SK-MEL-5 (cell line): ENCODE measurements around the gene FGB. TPM values are rescaled to one million over a fixed set of nuclear protein-coding genes. Genes with fewer than 3 reads are reported as not detected.
A peak's percentile ranks its signal among the peaks of the same experiment; 100 is the strongest.
"Not testable (repeated sequence)": the region's sequence is repeated elsewhere in the genome, so short reads cannot be mapped to it uniquely, and the experiment has no call there.

ENCODE experiments used
- DNase-seq: peaks from one replicate; pipeline ENCODE4 v3.0.0-alpha.2; 2016; ENCODE audit warnings: low read depth, low spot score
- in situ Hi-C: cut with HindIII; loops from 2 replicates; pipeline ENCODE4 v1.10.0; 2016; ENCODE audit warnings: low sequenced_read_pairs, high pct_unique_total_duplicates, low pct_unique_long_range_greater_than_20kb
- total RNA-seq: library from RNA; depleted of rRNA; stranded (reverse); fragments of >200 nt; shearing (Covaris generic); gene quantifications from 2 replicates; pipeline ENCODE4 v1.2.3, GENCODE V29; 2014

FGB gene
- total RNA-seq, 1 experiment from 2014 or later: not detected

DNA sequence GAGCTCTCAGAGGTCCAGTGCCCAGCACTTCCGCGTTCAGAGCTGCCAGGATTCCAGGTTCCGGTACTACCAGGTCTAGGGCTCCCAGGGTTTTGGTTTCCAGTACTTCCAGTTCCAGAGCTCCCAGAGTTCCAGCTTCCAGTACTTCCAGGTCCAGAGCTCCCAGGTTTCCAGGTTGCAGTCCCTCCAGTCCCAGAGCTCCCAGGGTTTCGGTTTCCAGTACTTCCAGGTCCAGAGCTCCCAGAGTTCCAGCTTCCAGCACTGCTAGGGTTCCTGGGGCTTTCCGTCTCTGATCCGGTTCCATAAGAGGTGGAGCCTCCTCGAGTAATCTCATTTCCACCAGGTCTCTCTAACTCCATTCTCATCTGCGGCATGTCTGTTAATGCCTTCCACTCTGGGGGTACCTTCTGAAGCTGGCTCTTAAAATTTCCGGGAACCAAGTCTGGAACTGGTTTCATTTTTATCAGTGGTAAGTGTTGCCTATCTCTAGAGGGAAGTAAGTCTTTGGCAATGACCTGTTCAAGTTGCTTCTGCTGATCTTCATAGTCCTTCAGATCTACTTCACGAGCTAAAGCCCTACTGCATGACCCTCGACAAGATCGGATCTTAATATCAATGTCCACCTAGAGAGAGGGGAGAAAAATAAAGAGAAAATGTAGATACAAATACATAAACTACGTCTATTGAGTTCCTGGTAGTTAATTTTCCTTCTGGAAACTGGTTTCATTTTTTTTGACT lies 23.7 kb downstream of the FGB start:
- in situ Hi-C loops: no loop called here
- DNase-seq: no peak

- DNase-seq: no peak
- in situ Hi-C loops: no loop called here
Observed at GRCh38 chr4:154588198-154588597, 25.4 kb downstream of the FGB start.

GRCh38 chr4:154589296-154590197 lies 26.7 kb downstream of the FGB start:
- in situ Hi-C loops: no loop called here
- no peak for DNase-seq

- in situ Hi-C loops: no loop called here
- DNase-seq: no peak
Observed at GRCh38 chr4:154590329-154591006, 27.7 kb downstream of the FGB start, which contains the start of gene FGA. TSS of gene FGA (minus strand) at chr4:154590742. CDS start at chr4:154590687, 55 bp downstream.

DNA sequence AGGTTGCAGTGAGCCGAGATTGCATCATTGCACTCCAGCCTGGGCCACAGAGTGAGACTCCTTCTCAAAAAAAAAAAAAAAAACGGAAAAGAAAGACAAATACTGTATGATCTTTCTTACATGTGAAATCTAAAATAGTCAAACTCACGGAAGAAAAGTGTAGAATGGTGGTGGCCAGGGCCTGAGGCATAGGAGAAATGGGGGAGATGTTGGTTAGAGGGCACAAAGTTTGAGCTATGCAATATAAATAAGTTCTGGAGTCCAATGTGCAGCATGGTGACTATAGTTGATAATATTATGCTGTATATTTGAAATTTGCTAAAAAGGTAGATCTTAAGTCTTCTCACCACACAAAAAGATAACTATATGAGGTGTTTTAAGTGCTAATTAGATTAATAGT lies 29.1 kb downstream of the FGB start:
- DNase-seq: no peak
- in situ Hi-C loops: no loop called here

DNA sequence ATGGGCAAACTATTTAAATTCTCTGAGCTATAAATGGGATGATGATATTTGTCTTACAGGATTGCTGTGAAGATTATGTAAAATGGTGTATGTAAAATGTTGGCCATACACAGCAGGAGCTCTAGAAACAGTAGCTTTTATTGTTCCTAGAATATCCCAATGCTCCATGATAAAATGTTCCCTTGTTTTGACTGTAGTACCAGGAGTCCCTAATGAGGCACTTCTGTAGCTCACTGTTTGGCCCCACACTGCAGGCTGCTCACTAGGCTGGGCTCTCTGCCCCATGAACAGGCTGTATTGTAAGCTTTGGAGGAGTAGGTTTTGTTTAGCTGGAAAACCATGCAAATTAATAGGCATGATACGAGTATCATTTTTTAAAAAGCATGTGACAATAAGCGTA lies 31.1 kb downstream of the FGB start:
- in situ Hi-C loops: no loop called here

DNA sequence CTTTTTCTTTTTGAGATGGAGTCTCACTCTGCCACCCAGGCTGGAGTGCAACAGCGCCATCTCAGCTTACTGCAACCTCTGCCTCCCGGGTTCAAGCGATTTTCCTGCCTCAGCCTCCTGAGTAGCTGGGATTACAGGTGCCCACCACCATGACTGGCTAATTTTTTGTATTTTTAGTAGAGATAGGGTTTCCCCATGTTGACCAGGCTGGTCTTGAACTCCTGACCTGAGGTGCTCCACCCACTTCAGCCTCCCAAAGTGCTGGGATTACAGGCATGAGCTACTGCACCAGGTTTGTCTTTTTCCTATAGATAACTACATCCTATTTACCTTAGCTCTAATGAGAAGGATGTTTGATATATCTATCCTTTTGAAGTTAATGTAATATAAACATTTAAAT lies 31.5 kb downstream of the FGB start:
- DNase-seq, in situ Hi-C loops: not testable (repeated sequence)

More for the DNA sequence above, 31.1 kb downstream of the FGB start:
- DNase-seq: peak; percentile 90

GRCh38 chr4:154595807-154596206 lies 33.0 kb downstream of the FGB start:
- no peak for DNase-seq

DNA sequence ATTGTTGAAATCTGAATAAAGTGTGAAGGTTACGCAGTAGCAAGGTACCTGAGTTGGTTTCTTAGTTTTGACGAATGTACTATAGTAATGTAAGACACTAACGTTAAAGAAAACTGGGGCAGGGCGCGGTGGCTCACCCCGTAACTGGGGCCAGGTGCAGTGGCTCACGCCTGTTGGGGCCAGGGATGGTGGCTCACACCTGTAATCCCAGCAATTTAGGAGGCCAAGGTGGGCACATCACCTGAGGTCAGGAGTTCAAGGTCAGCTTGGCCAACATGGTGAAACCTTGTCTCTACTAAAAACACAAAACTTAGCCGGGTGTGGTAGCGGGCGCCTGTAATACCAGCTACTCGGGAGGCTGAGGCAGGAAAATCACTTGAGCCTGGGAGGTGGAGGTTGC lies 34.5 kb downstream of the FGB start:
- in situ Hi-C loops, DNase-seq: not testable (repeated sequence)

More at GRCh38 chr4:154595807-154596206, 33.0 kb downstream of the FGB start:
- in situ Hi-C loops: no loop called here

GRCh38 chr4:154597798-154598774 lies 35.3 kb downstream of the FGB start:
- DNase-seq: no peak
- in situ Hi-C loops: no loop called here

DNA sequence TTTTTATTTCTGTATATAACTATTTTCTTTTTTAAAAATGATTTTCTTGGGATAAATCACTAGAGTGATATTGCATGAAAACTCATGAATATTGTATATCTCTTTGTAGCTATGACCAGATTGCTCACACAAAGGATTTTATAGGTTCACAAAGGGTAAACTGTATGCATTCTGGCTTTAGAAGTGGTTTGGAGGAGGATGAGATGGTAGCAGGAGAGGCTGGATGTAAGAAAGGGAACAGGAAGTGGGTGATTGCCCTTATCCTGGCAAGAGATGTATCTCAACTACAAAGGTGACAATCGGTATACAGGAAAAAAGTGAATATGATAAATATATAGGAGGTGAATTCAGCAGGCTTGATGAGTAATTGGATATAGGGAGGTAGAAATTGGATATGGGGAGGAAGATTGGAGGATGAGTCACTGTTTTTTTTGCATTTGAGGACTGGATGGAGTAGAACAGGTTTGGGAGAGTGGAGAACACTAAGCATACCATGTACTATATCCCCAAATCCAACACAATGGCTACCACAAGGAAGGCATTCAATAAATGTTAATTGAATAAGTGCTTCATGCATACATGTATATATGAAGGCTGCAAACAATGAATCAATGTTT lies 39.7 kb downstream of the FGB start:
- DNase-seq: no peak
- in situ Hi-C loops: no loop called here

DNA sequence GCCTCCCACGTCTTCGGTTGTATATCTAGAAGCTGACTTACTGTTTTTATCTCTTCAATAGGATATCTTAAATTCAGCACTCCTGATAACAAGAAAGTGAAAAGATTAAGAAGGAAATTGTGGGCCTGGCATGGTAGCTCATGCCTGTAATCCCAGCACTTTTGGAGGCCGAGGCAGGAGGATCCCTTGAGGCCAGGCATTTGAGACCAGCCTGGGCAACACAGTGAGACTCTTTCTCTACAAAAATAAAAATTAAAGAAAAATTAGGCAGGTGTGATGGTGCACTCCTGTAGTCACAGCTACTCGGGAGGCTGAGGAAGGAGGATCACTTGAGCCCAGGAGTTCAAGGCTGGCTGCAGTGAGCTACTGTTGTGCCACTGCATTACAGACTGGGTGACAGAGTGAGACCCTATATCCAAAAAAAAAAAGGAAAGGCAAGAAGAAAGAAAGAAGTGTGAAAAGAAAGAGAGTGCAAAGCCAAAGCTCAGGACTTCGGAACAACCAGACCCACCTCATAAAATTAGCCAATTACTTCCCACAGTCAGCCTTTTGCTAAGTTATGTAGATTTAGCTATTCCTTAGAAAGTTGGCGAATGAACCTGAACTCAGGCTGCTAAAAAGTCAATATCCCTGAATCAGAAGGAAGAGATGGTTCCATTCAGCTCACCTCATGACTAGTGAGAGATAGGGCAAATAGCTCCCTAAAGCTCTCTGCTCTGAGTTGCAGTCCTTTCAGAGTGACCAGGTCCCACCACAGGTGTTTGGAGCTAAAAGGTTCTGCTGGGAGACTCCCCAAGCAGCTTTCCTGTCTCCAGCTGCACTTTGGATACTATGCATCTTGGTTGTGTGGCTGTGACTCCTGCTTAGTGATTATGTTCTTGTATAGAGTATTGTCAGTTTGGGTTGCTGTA lies 40.5 kb downstream of the FGB start:
- in situ Hi-C loops: no loop called here
- DNase-seq: no peak

GRCh38 chr4:154604696-154605200 lies 41.9 kb downstream of the FGB start:
- no peak for DNase-seq
- in situ Hi-C loops: no loop called here

DNA sequence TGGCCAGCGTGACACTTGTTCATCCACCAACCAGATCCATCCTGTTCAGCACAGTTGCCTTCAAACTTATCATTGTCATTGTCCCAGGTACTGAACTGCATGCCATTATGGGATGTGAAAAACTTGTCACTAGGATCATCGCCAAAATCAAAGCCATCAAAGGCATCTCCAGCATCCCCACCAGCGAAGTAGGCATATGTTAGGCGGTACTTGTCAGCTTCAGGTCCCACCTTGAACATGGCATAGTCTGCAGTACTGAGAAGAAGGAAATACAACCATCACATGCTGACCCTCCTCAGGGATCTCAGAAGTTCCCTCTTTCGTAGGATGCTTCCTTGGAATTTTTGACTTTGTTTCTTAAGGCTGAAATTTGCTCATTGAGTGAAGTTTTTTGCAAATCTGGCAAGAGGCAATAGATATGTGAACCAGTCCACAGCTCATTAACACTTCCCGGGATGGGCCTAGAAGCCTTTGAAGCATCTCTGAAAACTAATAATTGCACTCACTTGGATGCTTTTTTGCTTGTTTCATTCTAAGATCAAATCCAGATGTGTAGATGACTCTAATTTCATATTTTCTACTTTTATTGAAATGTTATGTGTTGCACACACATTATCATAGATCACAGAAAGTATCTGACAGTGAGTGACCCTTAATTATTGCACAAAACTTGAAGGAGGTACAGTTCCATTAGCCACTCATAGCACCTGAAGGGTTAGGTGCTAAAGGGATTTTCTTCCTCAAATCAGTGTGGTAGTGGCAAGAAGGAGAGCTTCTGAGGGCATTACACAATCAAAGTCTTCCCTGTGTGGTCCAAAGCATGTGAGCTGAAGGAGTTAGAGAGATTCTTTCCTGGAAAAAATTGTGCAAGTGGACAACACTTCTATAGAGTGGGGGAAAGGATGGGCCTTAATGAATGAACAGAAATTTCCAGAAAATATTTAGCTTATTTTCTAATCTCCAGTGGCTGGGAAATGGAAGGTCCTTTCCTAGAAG lies 44.2 kb downstream of the FGB start:
- in situ Hi-C loops: no loop called here
- no peak for DNase-seq
